NOMO-1 (cell line): ENCODE data around the gene METRN.
"Not testable (repeated sequence)": the region's sequence is repeated elsewhere in the genome, so short reads cannot be mapped to it uniquely, and the experiment has no call there.

Source experiments
- DNase-seq, 2 experiments: peaks; one replicate each; lab custom pipeline; 2025; ENCODE audit not compliant: unreplicated experiment in 2 of 2; lab: John Stamatoyannopoulos, UW

METRN gene

GRCh38 chr16:751152-752006 is 36.5 kb downstream of the METRN start:
- no peak for DNase-seq

GRCh38 chr16:752007-752312 is 37.0 kb downstream of the METRN start:
- no peak for DNase-seq

GRCh38 chr16:754121-754607 is 39.2 kb downstream of the METRN start:
- not testable (repeated sequence) for DNase-seq

- DNase-seq: peak; percentile 53 to 83
Observed at GRCh38 chr16:754656-755055, 39.7 kb downstream of the METRN start.

GRCh38 chr16:756428-756827 is 41.5 kb downstream of the METRN start:
- DNase-seq: no peak

GRCh38 chr16:759110-759910 is 44.4 kb downstream of the METRN start:
- no peak for DNase-seq

- DNase-seq: no peak
Observed at GRCh38 chr16:760065-760464, 45.1 kb downstream of the METRN start.

GRCh38 chr16:760545-761343 is 45.8 kb downstream of the METRN start, which contains the start of gene MSLN:
MSLN (plus strand) TSS chr16:760734; CDS start chr16:762681, 1,947 bp downstream.
- peak; percentile 89 to 90 for DNase-seq

GRCh38 chr16:761625-762513 is 47.0 kb downstream of the METRN start:
- no peak for DNase-seq

GRCh38 chr16:762595-763268 is 47.8 kb downstream of the METRN start:
- no peak for DNase-seq

GRCh38 chr16:763369-764183 is 48.7 kb downstream of the METRN start:
- no peak for DNase-seq

- no peak for DNase-seq
Observed at GRCh38 chr16:764184-764750, 49.3 kb downstream of the METRN start.

- no peak for DNase-seq
Observed at GRCh38 chr16:764848-765487, 50.0 kb downstream of the METRN start.

GRCh38 chr16:765488-765865 is 50.6 kb downstream of the METRN start:
- no peak for DNase-seq

- DNase-seq: no peak
Observed at GRCh38 chr16:766008-766819, 51.3 kb downstream of the METRN start.

- no peak for DNase-seq
Observed at GRCh38 chr16:766820-767640, 52.1 kb downstream of the METRN start.
